ENCODE data around the gene UBE2D2. TPM values are rescaled to one million over a fixed set of nuclear protein-coding genes. Genes with fewer than 3 reads are reported as not detected.
A peak's percentile ranks its signal among the peaks of the same experiment; 100 is the strongest.

Gene UBE2D2
- total RNA-seq, 1 donor from 2014 or later, result 127 TPM

DNA sequence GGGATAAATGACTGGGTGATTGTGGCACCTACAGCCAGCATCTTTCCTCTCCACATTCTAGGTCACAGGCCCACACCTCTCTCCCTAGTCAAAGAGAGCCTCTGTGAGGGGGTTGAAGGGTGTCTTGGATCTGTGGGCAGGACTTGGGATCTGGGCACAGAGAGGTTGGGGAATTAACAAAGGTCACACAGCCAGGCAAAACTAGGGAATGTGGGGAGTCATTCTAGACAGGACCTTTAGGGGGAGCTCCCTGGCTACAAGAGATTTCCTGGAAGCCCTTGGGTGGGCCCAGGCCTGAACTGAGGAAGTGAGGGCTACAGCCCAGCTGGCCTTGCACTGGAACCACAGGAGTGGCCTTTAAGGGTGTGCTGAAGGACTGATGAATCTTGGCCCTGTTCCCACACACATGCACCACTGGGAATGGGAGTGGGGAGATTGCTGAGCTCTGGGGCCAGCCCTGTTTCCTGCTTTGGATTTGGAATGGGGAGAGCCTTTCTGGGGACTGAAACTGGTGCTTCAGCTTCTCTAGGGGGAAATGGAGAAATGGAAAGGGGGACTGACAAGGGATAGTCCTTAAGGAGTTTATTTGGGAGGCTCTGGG lies 74.6 kb downstream of the UBE2D2 start:
- Mint-ChIP-seq H3K27ac (ENCODE audit: unreplicated experiment) (peak overlapping the region; percentile 90), H3K9me3 (ENCODE audit: unreplicated experiment) (no peaks in the 10 kb centered on the region), H3K27me3 (ENCODE audit: unreplicated experiment) (no peaks in the 10 kb centered on the region), H3K4me1 (ENCODE audit: unreplicated experiment) (peaks cover 55% of the 10 kb centered on the region), H3K4me3 (ENCODE audit: unreplicated experiment) (peak overlapping the region; percentile 52), H3K36me3 (ENCODE audit: unreplicated experiment) (no peaks in the 10 kb centered on the region)
- DNase-seq (ENCODE audit: extremely low spot score, unreplicated experiment), result peak; percentile 89
- TF ChIP-seq, protein P1, sequence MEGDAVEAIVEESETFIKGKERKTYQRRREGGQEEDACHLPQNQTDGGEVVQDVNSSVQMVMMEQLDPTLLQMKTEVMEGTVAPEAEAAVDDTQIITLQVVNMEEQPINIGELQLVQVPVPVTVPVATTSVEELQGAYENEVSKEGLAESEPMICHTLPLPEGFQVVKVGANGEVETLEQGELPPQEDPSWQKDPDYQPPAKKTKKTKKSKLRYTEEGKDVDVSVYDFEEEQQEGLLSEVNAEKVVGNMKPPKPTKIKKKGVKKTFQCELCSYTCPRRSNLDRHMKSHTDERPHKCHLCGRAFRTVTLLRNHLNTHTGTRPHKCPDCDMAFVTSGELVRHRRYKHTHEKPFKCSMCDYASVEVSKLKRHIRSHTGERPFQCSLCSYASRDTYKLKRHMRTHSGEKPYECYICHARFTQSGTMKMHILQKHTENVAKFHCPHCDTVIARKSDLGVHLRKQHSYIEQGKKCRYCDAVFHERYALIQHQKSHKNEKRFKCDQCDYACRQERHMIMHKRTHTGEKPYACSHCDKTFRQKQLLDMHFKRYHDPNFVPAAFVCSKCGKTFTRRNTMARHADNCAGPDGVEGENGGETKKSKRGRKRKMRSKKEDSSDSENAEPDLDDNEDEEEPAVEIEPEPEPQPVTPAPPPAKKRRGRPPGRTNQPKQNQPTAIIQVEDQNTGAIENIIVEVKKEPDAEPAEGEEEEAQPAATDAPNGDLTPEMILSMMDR (IDR thresholded peaks at IDR 0.05), result peak; percentile 77

DNA sequence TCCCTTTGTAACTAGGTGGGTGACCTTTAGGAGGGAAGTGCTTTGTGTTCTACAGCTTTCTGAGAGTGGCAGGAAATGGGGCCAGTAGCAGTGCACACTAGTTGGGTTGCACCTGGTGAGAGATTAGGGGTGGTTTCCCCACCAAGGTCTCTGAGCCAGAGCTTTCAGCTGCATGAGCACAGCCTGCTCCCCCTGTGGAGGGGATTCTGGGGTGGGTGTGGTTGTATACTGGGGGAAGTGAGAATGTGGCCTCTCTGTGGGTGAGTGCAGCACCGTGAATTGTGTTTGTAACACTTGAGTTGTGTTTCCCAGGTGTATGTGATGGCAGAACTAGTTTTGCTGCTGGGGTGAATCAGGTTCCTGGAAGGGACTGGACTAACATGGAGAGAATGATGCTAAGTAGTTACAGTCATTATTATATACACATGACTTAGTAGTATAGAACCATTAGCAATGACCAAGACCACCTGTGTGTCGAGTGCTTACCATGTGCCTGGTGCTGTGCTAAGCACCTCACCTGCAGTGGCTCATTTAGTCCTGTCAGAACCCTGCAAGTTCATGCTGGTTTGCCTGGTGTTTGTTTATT lies 75.2 kb downstream of the UBE2D2 start:
- peaks cover 55% of the 10 kb centered on the region for H3K4me1 Mint-ChIP-seq (ENCODE audit: unreplicated experiment)
- H3K36me3 Mint-ChIP-seq (ENCODE audit: unreplicated experiment), result no peaks in the 10 kb centered on the region
- no peak for DNase-seq (ENCODE audit: extremely low spot score, unreplicated experiment)
- no peaks in the 10 kb centered on the region for H3K9me3 Mint-ChIP-seq (ENCODE audit: unreplicated experiment)
- TF ChIP-seq, protein P1 (IDR thresholded peaks at IDR 0.05), result no peak
- no peaks in the 10 kb centered on the region for H3K27me3 Mint-ChIP-seq (ENCODE audit: unreplicated experiment)
- peak overlapping the region; percentile 58 for H3K4me3 Mint-ChIP-seq (ENCODE audit: unreplicated experiment)
- H3K27ac Mint-ChIP-seq (ENCODE audit: unreplicated experiment), result peak overlapping the region; percentile 90

DNA sequence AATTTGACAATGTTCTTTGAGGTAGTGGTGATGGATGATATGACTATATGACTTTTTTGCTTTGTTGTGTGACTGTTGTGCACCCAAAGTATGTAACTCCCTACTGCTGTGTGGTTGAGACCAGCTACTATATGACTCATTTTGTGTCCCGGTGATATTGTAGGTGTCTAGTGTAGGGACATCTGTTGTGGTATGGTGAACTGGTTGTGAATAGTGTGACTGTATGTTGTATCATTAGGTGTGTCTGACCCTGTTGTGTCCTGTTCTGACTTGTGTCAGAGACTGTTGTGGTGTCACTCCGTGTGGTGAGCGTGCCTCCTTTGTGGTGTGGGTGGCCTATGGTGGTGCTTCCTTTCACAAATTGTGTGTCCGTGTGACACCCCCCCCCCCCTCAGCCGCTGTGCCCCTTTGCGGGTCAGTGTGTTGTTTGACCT lies 75.9 kb downstream of the UBE2D2 start:
- H3K4me1 Mint-ChIP-seq (ENCODE audit: unreplicated experiment), result peaks cover 55% of the 10 kb centered on the region
- no peaks in the 10 kb centered on the region for H3K9me3 Mint-ChIP-seq (ENCODE audit: unreplicated experiment)
- TF ChIP-seq, protein P1 (IDR thresholded peaks at IDR 0.05), result no peak
- peak overlapping the region; percentile 90 for H3K27ac Mint-ChIP-seq (ENCODE audit: unreplicated experiment)
- H3K4me3 Mint-ChIP-seq (ENCODE audit: unreplicated experiment), result peak overlapping the region; percentile 58
- DNase-seq (ENCODE audit: extremely low spot score, unreplicated experiment), result no peak
- H3K36me3 Mint-ChIP-seq (ENCODE audit: unreplicated experiment), result no peaks in the 10 kb centered on the region
- no peaks in the 10 kb centered on the region for H3K27me3 Mint-ChIP-seq (ENCODE audit: unreplicated experiment)

DNA sequence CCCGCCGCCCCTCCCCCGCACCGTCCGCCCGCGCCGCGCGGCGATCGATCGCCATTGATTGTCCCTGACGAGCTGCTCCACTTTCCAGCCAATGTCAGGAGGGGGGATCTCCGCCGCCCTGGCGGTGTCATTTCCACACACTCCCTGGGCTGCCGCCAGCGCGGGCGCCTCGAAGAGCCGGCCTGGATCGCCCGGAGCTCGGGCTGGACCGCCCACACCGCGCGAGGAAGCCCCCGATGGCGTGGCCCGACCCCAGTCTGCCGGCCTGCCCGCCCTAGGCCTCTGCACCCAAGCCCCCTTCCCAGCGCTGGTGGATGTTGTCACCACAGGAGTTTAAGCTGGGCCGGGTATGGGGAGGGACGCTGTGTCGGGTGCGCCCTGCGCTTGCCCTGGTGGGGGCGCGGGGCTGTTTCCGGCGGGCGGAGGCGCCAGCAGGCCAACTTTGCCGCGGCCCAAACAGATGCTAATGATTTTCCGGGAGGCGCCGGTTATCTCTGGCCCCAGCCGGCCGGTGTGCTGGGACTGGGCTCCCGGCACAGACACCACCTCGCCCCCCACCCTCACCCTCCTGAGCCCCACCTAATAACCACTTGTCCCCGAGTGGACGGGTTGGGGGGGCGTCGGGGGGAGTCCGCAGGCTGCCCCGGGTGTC lies 76.4 kb downstream of the UBE2D2 start:
- H3K4me1 Mint-ChIP-seq (ENCODE audit: unreplicated experiment), result peaks cover 55% of the 10 kb centered on the region
- no peaks in the 10 kb centered on the region for H3K9me3 Mint-ChIP-seq (ENCODE audit: unreplicated experiment)
- peak overlapping the region; percentile 98 for H3K27ac Mint-ChIP-seq (ENCODE audit: unreplicated experiment)
- TF ChIP-seq, protein P1 (IDR thresholded peaks at IDR 0.05), result peak; percentile 29
- H3K4me3 Mint-ChIP-seq (ENCODE audit: unreplicated experiment), result peak overlapping the region; percentile 58
- H3K36me3 Mint-ChIP-seq (ENCODE audit: unreplicated experiment), result no peaks in the 10 kb centered on the region
- DNase-seq (ENCODE audit: extremely low spot score, unreplicated experiment), result peak; percentile 94
- H3K27me3 Mint-ChIP-seq (ENCODE audit: unreplicated experiment), result no peaks in the 10 kb centered on the region

DNA sequence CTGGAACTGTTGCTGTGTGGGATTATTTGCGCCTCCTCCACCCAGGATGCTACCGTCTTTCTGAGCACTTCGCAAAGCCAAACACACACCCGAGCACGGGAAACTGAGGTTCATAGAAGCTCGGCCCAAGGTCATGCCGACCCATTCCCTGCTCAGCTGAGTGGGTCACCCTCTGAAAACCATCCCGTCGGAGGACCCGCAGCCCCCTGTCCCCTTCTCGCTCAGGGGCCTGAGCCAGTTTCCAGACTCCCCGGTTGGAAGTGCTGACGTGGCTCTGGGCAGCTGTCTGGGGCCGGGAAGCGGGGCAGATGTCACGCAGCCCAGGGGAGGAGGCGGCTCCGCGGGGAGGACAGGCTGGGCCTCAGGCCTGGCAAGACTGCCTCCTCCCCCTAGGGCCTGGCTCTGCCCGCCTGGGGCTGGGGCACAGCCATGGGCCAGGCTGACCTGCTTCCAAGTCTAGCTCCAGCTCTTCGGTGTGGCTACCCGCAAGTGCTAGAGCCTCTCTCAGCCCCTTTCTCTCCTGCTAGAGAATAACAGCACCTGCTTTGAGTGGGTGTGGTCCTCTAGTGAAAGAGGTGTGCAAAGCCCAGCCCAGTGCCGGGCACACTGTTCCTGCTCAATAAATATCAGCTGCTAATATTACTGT lies 77.1 kb downstream of the UBE2D2 start:
- DNase-seq (ENCODE audit: extremely low spot score, unreplicated experiment), result peak; percentile 93
- Mint-ChIP-seq H3K4me3 (ENCODE audit: unreplicated experiment) (peak overlapping the region; percentile 58), H3K36me3 (ENCODE audit: unreplicated experiment) (no peaks in the 10 kb centered on the region), H3K9me3 (ENCODE audit: unreplicated experiment) (no peaks in the 10 kb centered on the region), H3K27ac (ENCODE audit: unreplicated experiment) (peak overlapping the region; percentile 98), H3K27me3 (ENCODE audit: unreplicated experiment) (no peaks in the 10 kb centered on the region), H3K4me1 (ENCODE audit: unreplicated experiment) (peaks cover 57% of the 10 kb centered on the region)
- TF ChIP-seq, protein P1 (IDR thresholded peaks at IDR 0.05), result no peak
